Fibroblast of the aortic adventitia (primary cell): ENCODE measurements around the gene MMP28. TPM values are rescaled to one million over a fixed set of nuclear protein-coding genes. Genes with fewer than 3 reads are reported as not detected.
"Not testable (repeated sequence)": the region's sequence is repeated elsewhere in the genome, so short reads cannot be mapped to it uniquely, and the experiment has no call there.

Source experiments
- DNase-seq: peaks from one replicate; pipeline ENCODE4 v3.0.0-alpha.2; 2010; ENCODE audit warnings: low read depth
- H3K4me3 ChIP-seq: 2 replicates; pipeline ENCODE4 v1.5.1; 2011; ENCODE audit warnings: low read depth, mild to moderate bottlenecking, control low read depth, low read length, moderate library complexity
- CTCF ChIP-seq: IDR thresholded peaks from 2 replicates; pipeline ENCODE4 v1.5.1; 2011; ENCODE audit warnings: mild to moderate bottlenecking, low read length, control low read depth, inconsistent platforms; ENCODE audit not compliant: insufficient read depth
- total RNA-seq: library from RNA; depleted of rRNA; stranded (reverse); fragments of >200 nt; gene quantifications from 2 replicates; pipeline ENCODE4 v1.2.3, GENCODE V29; 2012; ENCODE audit warnings: low replicate concordance

Gene MMP28
- total RNA-seq, 1 donor = 0.09 TPM

DNA sequence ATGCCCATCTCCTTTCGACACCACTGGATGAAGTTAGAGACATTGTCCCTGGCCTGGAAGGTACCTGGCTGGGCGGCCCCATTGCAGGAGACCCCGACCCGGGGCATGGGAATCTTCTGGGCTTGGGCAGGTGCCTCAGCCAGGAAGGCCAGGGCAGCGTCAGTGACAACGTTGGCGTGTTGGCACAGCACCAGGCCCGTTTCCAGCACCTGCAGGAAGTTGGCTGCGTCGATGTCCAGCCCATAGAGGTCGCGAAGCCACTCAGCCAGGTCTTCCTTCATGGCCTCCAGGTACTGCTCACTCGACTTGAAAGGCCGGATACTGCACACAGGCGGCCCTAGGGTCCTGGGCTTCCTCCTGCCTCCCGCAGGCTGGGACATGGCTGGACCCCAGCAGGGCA lies 43.0 kb downstream of the MMP28 start:
- H3K4me3 ChIP-seq = no peak overlapping the region
- TF ChIP-seq CTCF = no peak
- DNase-seq = no peak

DNA sequence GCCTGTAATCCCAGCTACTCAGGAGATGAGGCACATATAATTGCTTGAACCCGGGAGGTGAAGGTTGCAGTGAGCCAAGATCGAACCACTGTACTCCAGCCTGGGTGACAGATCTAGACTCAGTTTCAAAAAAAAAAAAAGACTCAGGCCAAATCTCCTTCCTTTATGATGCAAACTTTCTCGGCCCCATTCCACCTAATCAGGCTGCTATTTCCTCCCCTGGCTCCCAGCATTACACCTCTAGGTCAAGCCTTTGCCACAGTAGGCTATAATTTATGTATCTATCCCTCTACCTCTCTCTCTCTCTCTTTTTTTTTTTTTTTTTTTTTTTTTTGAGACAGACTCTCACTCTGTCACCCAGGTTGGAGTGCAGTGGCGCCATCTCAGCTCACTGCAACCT lies 43.9 kb downstream of the MMP28 start:
- peak; percentile 41 for DNase-seq
- not testable (repeated sequence) for H3K4me3 ChIP-seq

DNA sequence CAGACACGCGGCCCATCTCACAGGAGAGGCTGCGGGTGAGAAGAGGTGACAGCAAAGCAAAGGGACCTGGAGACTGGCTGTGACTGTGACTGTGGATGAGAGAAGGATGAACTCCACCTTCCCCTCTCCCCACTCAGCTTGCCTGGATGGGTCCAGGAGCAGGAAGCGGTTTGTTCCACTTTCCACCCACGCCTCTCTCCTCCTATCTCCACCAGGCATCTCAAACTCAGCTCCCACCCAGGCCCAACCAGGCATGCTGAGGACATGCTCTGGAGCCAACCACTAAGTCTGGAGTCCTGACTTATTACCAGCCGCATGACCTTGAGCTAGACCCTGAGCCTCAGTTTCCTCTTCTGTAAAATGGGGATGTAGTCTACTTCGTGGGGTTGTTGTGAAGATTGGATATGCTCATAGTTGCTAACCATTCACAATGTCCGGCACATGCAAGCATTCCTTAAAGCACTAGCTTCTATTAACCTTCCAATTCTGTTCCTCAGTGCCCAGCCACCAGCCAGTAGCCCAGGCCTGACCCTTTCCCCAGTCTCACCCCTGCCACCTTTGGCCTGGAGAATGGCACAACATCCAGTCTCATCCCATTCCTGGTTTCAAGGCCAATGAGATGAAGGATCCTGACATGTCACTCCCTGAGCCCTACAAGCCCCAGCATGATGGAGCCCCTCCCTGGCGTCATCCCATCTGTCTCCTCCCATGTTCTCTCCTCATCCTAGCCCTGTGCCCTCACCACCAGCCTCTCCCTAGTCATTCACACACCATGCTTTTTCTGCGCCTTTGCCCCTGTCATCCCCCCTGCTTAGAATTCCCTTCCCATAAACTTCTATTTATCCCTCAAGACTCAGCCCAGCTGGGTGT lies 44.7 kb downstream of the MMP28 start:
- TF ChIP-seq CTCF = no peak
- no peak for DNase-seq
- no peak overlapping the region for H3K4me3 ChIP-seq

GRCh38 chr17:35749560-35750412 lies 45.7 kb downstream of the MMP28 start:
- peak overlapping the region; percentile 10 for H3K4me3 ChIP-seq
- TF ChIP-seq CTCF = no peak
- DNase-seq = peak; percentile 25

DNA sequence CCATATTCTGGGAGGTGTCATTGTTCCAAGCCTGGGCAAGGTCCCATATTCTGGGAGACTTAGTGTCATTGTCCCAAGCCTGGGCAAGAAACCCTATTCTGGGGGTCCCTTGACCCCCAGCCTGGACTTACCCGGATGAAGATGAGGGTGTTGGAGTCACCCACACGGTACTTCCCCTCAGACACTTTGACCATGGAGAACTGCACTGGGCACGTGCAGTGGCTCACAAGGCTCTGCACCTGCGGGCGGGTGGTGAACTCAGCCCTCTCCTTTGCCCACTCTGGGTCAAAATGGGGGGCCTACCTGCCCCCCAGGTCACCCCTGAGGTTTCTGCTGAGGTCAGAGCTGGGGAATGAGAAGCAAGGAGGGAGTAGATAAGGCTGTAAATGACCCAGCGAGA lies 46.5 kb downstream of the MMP28 start:
- no peak for DNase-seq
- TF ChIP-seq CTCF = no peak
- no peak overlapping the region for H3K4me3 ChIP-seq

- no peak for DNase-seq
- no peak for TF ChIP-seq CTCF
Measured at GRCh38 chr17:35748341-35748841, 47.0 kb downstream of the MMP28 start.

DNA sequence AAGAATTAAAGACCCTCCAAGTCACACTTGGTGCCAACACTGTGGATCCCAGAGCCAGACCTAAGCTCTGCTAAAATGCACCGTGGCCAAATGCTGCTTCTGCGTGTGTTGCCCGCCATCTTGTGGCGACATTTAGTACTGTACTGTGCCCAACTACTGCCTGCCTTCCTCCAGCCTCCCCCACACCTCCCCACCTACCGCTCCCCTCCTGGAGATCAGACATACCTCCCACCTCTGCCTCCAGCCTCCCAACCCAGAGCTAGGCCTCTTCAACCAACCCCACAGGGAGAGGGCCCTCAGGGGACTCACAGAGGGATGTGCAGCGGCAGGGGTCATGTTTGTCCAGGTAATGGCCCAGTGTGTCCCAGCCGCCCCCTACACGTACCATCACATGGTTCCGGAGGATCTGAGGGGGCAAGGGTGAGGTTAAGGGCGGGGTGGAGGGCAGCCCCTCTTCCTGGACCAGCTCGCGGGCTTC lies 47.9 kb downstream of the MMP28 start:
- DNase-seq = peak; percentile 84
- no peak overlapping the region for H3K4me3 ChIP-seq
- TF ChIP-seq CTCF = peak; percentile 89

More at GRCh38 chr17:35748341-35748841, 47.0 kb downstream of the MMP28 start:
- H3K4me3 ChIP-seq = no peak overlapping the region
